WTC11 (cell line): ENCODE results near the gene ACOT4. TPM values are rescaled to one million over a fixed set of nuclear protein-coding genes. Genes with fewer than 3 reads are reported as not detected.

Experiments
- ATAC-seq: fragments of 200-7000 bp; cut with Tn5 transposase; 2 replicates; pipeline ENCODE4 v1.10.0; 2021; ENCODE audit warnings: mild to moderate bottlenecking, moderate library complexity
- Bru-seq: library from RNA; stranded (reverse); fragments of 400-500 nt; gene quantifications from one replicate; lab custom pipeline; 2021; lab: Mats Ljungman, UMichigan
- CTCF ChIA-PET: fragments of 300-600 bp; sonication (Branson Sonifier 250); formaldehyde crosslinking; loops from one replicate; lab custom pipeline; 2021; ENCODE audit warnings: antibody characterized with exemption; lab: Charles Lee
- POLR2A ChIA-PET: fragments of 350-600 bp; sonication (Branson Sonifier 250); formaldehyde crosslinking; loops from one replicate; lab custom pipeline; 2021; ENCODE audit warnings: antibody characterized with exemption; lab: Charles Lee
- DNase-seq: peaks from one replicate; pipeline ENCODE4 v3.0.0; 2021; ENCODE audit warnings: low spot score
- H3K27ac Mint-ChIP-seq: 2 replicates; pipeline ENCODE4 v1.8.0; 2021; ENCODE audit warnings: mixed read lengths
- H3K27me3 Mint-ChIP-seq: 2 replicates; pipeline ENCODE4 v1.8.0; 2021; ENCODE audit warnings: low read depth, mild to moderate bottlenecking, moderate library complexity, mixed read lengths
- H3K36me3 Mint-ChIP-seq: 2 replicates; pipeline ENCODE4 v1.8.0; 2021; ENCODE audit warnings: mixed read lengths
- H3K4me1 Mint-ChIP-seq: 2 replicates; pipeline ENCODE4 v1.8.0; 2022; ENCODE audit warnings: mixed read lengths
- H3K4me3 Mint-ChIP-seq: 2 replicates; pipeline ENCODE4 v1.8.0; 2021; ENCODE audit warnings: mild to moderate bottlenecking, moderate library complexity, mixed read lengths
- H3K9me3 Mint-ChIP-seq: 2 replicates; pipeline ENCODE4 v1.8.0; 2021; ENCODE audit warnings: mixed read lengths
- ARID4B ChIP-seq: sonication (generic); formaldehyde crosslinking; IDR thresholded peaks from 2 replicates; pipeline ENCODE4 v1.8.0; 2023; ENCODE audit warnings: missing genetic modification reagents, mild to moderate bottlenecking, borderline replicate concordance
- ATF2 ChIP-seq: sonication (generic); formaldehyde crosslinking; IDR thresholded peaks from 2 replicates; pipeline ENCODE4 v1.8.1; 2022; ENCODE audit warnings: low read depth, missing genetic modification reagents, borderline replicate concordance
- ATF3 ChIP-seq: sonication (generic); formaldehyde crosslinking; conservative IDR thresholded peaks from 2 replicates; pipeline ENCODE4 v1.8.1; 2022; ENCODE audit warnings: mild to moderate bottlenecking, missing genetic modification reagents
- CREM ChIP-seq: sonication (generic); formaldehyde crosslinking; IDR thresholded peaks from 2 replicates; pipeline ENCODE4 v1.8.1; 2022; ENCODE audit warnings: mild to moderate bottlenecking, missing genetic modification reagents, moderate library complexity
- CTCF ChIP-seq: fragments of 200-600 bp; IDR thresholded peaks from 2 replicates; pipeline ENCODE4 v1.8.0; 2022; ENCODE audit warnings: antibody characterized with exemption
- E2F5 ChIP-seq: sonication (generic); formaldehyde crosslinking; IDR thresholded peaks from 2 replicates; pipeline ENCODE4 v1.8.1; 2022; ENCODE audit warnings: mild to moderate bottlenecking, moderate library complexity, missing genetic modification reagents
- ETV6 ChIP-seq: sonication (generic); formaldehyde crosslinking; IDR thresholded peaks from 2 replicates; pipeline ENCODE4 v1.8.1; 2022; ENCODE audit warnings: mild to moderate bottlenecking, missing genetic modification reagents
- FOXK1 ChIP-seq: sonication (generic); formaldehyde crosslinking; IDR thresholded peaks from 2 replicates; pipeline ENCODE4 v1.8.0; 2022; ENCODE audit warnings: mild to moderate bottlenecking, moderate library complexity, missing genetic modification reagents
- HMGA2 ChIP-seq: fragments of 250-450 bp; sonication (Bioruptor Pico); IDR thresholded peaks from 2 replicates; pipeline ENCODE4 v1.4.0; 2021; ENCODE audit warnings: mild to moderate bottlenecking, moderate library complexity
- NFYB ChIP-seq: sonication (generic); formaldehyde crosslinking; conservative IDR thresholded peaks from 2 replicates; pipeline ENCODE4 v1.8.0; 2022; ENCODE audit warnings: low read depth, missing genetic modification reagents
- NR2C2 ChIP-seq: sonication (generic); formaldehyde crosslinking; IDR thresholded peaks from 2 replicates; pipeline ENCODE4 v1.8.0; 2022; ENCODE audit warnings: mild to moderate bottlenecking, missing genetic modification reagents
- NR3C1 ChIP-seq: sonication (generic); formaldehyde crosslinking; conservative IDR thresholded peaks from 2 replicates; pipeline ENCODE4 v1.8.1; 2023; ENCODE audit warnings: low read depth, mild to moderate bottlenecking, missing genetic modification reagents
- OVOL2 ChIP-seq: fragments of 250-450 bp; sonication (Bioruptor Pico); IDR thresholded peaks from 2 replicates; pipeline ENCODE4 v1.9.0; 2021; ENCODE audit warnings: mild to moderate bottlenecking, borderline replicate concordance
- PRDM15 ChIP-seq: sonication (generic); formaldehyde crosslinking; IDR thresholded peaks from 2 replicates; pipeline ENCODE4 v1.8.0; 2022; ENCODE audit warnings: missing genetic modification reagents
- RELA ChIP-seq: sonication (generic); formaldehyde crosslinking; IDR thresholded peaks from 2 replicates; pipeline ENCODE4 v1.8.1; 2022; ENCODE audit warnings: missing genetic modification reagents, mild to moderate bottlenecking, borderline replicate concordance
- SMAD3 ChIP-seq: sonication (generic); formaldehyde crosslinking; IDR thresholded peaks from 2 replicates; pipeline ENCODE4 v1.8.0; 2022; ENCODE audit warnings: missing genetic modification reagents, mild to moderate bottlenecking, borderline replicate concordance
- ZBTB21 ChIP-seq: sonication (generic); formaldehyde crosslinking; IDR thresholded peaks from 2 replicates; pipeline ENCODE4 v1.8.1; 2023; ENCODE audit warnings: mild to moderate bottlenecking, missing genetic modification reagents, borderline replicate concordance
- ZMAT4 ChIP-seq: fragments of 250-450 bp; sonication (Bioruptor Pico); IDR thresholded peaks from 2 replicates; pipeline ENCODE4 v1.9.0; 2021; ENCODE audit warnings: mild to moderate bottlenecking
- ZNF219 ChIP-seq: sonication (generic); formaldehyde crosslinking; IDR thresholded peaks from 2 replicates; pipeline ENCODE4 v1.8.0; 2023; ENCODE audit warnings: missing genetic modification reagents, mild to moderate bottlenecking, borderline replicate concordance
- long read RNA-seq, 3 experiments: library from RNA in 1 of 3; library from capped mRNA in 1 of 3; library from polyadenylated mRNA in 1 of 3; unstranded in 2 of 3; stranded (forward) in 1 of 3; transcript quantifications; one replicate each; pipeline ENCODE4 v2.0.0, GENCODE V29; 2021
- total RNA-seq: library from RNA; stranded (reverse); gene quantifications from 3 replicates; pipeline ENCODE4 v1.2.3, GENCODE V29; 2021

ACOT4 gene
- total RNA-seq (1.3 to 1.6 TPM (median 1.5 TPM) in 3 replicates), Bru-seq, nascent RNA (percentile 33 among the genes with signal in this experiment)
- long read RNA-seq, experiment 1, transcript ACOT4-201 (3 exons, 2,362 nt), result major isoform, 8 of 8 reads
- long read RNA-seq, experiment 1, partial matches to known transcripts, result 0 of 8 reads
- long read RNA-seq, experiment 1, other reads (novel, unspliced or antisense), result 0 of 8 reads
- long read RNA-seq, experiment 2, transcript ACOT4-201 (3 exons, 2,362 nt), result major isoform, 5 of 6 reads
- long read RNA-seq, experiment 2, partial matches to known transcripts, result 0 of 6 reads
- long read RNA-seq, experiment 2, other reads (novel, unspliced or antisense), result 1 of 6 reads
- long read RNA-seq, experiment 3, result 0 reads

- peak; percentile 84 for ATAC-seq
- peak; percentile 59 for DNase-seq
- no peaks in the 10 kb centered on the region for H3K4me1 Mint-ChIP-seq
- H3K27me3 Mint-ChIP-seq, result peaks cover 31% of the 10 kb centered on the region
- peaks cover 7% of the 10 kb centered on the region for H3K9me3 Mint-ChIP-seq
- peak within 1 kb of the TSS; percentile 63 for H3K4me3 Mint-ChIP-seq
- ChIA-PET CTCF (interaction anchor here (0.9 to 1.0 kb wide), 2 partner anchors 41 to 83 kb away, joined by 4 to 5 read pairs; no protein-coding TSS in a partner anchor), POLR2A (no interaction called here)
- no peaks in the 10 kb centered on the region; the same call in 1 of the 2 replicates for H3K36me3 Mint-ChIP-seq
- no peak within 1 kb of the TSS for H3K27ac Mint-ChIP-seq
- TF ChIP-seq FOXK1, result peak; percentile 70; the same call in 1 of the 2 replicates
- peak; percentile 28; the same call in 1 of the 2 replicates for TF ChIP-seq PRDM15 (CRISPR knock-in tag)
- TF ChIP-seq NR2C2 (CRISPR knock-in tag), result 0 out of 2 replicates have a peak, but pooled peaks have one; percentile 57
- TF ChIP-seq ZBTB21 (CRISPR knock-in tag), result peak; percentile 79; the same call in 1 of the 2 replicates
- no peak for TF ChIP-seq OVOL2 (CRISPR knock-in tag)
- TF ChIP-seq SMAD3, result no peak
- TF ChIP-seq HMGA2 (CRISPR knock-in tag), result no peak
- TF ChIP-seq NR3C1 (CRISPR knock-in tag), result 0 out of 2 replicates have a peak, but pooled peaks have one; percentile 58
- TF ChIP-seq ETV6, result peak; percentile 45; the same call in 1 of the 2 replicates
- TF ChIP-seq CTCF, result no peak
- TF ChIP-seq ZNF219 (CRISPR knock-in tag), result 0 out of 2 replicates have a peak, but pooled peaks have one; percentile 30
- no peak for TF ChIP-seq ATF2 (CRISPR knock-in tag)
- no peak for TF ChIP-seq ZMAT4
- no peak for TF ChIP-seq ATF3 (CRISPR knock-in tag)
- peak; percentile 85 for TF ChIP-seq ARID4B (CRISPR knock-in tag)
- TF ChIP-seq CREM, result no peak
- no peak; the same call in 1 of the 2 replicates for TF ChIP-seq NFYB
- peak; percentile 54; the same call in 1 of the 2 replicates for TF ChIP-seq RELA (CRISPR knock-in tag)
- TF ChIP-seq E2F5, result peak; percentile 63; the same call in 1 of the 2 replicates
These were observed at the start of gene ACOT4 for GRCh38 chr14:73591690-73592449. TSS of gene ACOT4 (plus strand) at chr14:73591873. CDS start at chr14:73591960, 87 bp downstream.
